Body of pancreas (tissue), 4 donors: Measurements from ENCODE around the gene KLHDC9.

ENCODE experiments used
- POLR2A ChIP-seq, 3 donors: fragments of 450-650 bp; IDR thresholded peaks; one replicate each; pipeline ENCODE4 v1.6.1; 2016; ENCODE audit warnings: antibody characterized with exemption in 3 of 3, mild to moderate bottlenecking in 2 of 3
- TF ChIP-seq, protein P1 (sequence below), 7 experiments: fragments of 450-650 bp in 4 of 7; fragments of 200-600 bp in 3 of 7; sonication (generic) in 3 of 7; IDR thresholded peaks; one replicate each; pipeline ENCODE4 v1.5.1; 2016 to 2019; ENCODE audit warnings: antibody characterized with exemption in 7 of 7

- TF ChIP-seq, protein P1, sequence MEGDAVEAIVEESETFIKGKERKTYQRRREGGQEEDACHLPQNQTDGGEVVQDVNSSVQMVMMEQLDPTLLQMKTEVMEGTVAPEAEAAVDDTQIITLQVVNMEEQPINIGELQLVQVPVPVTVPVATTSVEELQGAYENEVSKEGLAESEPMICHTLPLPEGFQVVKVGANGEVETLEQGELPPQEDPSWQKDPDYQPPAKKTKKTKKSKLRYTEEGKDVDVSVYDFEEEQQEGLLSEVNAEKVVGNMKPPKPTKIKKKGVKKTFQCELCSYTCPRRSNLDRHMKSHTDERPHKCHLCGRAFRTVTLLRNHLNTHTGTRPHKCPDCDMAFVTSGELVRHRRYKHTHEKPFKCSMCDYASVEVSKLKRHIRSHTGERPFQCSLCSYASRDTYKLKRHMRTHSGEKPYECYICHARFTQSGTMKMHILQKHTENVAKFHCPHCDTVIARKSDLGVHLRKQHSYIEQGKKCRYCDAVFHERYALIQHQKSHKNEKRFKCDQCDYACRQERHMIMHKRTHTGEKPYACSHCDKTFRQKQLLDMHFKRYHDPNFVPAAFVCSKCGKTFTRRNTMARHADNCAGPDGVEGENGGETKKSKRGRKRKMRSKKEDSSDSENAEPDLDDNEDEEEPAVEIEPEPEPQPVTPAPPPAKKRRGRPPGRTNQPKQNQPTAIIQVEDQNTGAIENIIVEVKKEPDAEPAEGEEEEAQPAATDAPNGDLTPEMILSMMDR (IDR thresholded peaks at IDR 0.05): no peak
- TF ChIP-seq POLR2A (IDR thresholded peaks at IDR 0.05): no peak
These were observed 17.4 kb upstream of the KLHDC9 start for GRCh38 chr1:161080441-161081405.
